Kasumi-1 (cell line): ENCODE measurements around the gene ITGA3.

Source experiments
- DNase-seq, 2 experiments: peaks; one replicate each; lab custom pipeline; 2025; lab: John Stamatoyannopoulos, UW

ITGA3 gene

GRCh38 chr17:50110591-50111349 is 54.9 kb downstream of the ITGA3 start:
- DNase-seq: no peak

DNA sequence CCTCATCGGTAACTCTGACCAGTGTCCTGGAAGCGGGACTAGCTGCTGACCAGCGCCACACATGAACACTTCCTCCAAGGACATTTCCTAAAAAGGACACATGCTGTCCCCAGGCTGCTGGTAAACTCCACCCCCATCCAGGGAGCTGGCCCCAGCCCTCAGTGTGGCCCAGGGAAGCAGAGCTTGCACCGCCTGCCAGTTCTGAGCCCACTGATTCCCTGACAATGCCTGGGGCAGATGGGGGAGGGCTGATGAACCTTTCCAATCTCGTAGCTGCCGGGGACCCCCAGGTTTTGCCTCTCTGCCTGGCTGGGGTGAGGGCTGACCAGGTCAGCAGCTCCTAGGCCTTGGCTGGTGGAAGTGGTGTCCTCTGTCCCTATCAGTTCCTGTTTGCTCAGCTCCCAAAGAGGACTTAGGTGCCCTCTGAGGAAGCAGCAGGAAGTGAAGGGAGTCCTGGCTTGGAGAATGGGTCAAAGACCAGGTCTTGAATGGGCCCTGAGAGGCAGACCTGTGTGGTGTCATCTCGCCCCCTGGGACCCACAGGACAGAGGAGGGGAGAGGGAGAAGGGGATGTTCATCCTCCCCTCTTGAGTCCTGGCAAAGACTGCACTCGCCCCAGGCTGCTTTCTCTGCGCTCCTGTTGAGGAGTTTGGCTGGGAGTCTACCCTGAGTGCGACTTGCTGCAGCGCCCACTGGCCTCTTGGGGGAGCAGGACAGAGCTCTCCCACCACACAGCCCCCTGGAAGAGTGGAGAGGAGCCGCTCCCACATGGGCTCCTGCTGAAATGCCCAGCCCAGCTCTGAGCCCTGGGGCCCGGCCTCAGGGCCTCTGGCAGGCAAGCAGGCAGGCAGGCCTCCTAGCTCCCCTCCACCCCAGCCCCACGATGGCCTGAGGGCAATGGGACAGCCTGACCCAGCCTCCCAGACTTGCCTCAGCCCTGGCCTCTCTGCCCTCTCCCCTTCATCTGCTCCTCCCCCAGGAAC is 56.1 kb downstream of the ITGA3 start:
- no peak for DNase-seq

DNA sequence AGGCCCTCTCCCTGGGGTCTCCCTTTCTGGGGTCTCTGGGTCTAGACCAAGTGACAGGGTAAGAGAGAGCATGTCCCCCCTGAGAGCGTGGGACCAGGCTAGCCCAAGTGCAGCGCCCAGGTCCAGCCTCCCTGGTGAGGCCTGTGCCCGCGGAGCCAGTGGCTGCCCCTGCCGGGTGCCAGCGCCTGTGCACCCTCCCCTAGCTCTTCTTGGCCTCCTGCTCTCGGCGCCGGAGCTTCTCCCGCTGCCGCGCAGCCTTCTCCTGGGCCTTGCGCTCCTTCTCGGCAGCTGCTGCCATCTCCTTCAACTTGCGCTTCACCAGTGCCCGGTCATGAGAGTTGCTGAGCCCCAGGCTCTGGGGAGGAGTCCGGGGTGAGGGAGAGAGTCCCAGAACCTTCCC is 56.8 kb downstream of the ITGA3 start:
- DNase-seq: no peak

GRCh38 chr17:50113624-50114320 is 57.9 kb downstream of the ITGA3 start:
- no peak for DNase-seq

GRCh38 chr17:50114401-50114800 is 58.5 kb downstream of the ITGA3 start:
- no peak for DNase-seq

DNA sequence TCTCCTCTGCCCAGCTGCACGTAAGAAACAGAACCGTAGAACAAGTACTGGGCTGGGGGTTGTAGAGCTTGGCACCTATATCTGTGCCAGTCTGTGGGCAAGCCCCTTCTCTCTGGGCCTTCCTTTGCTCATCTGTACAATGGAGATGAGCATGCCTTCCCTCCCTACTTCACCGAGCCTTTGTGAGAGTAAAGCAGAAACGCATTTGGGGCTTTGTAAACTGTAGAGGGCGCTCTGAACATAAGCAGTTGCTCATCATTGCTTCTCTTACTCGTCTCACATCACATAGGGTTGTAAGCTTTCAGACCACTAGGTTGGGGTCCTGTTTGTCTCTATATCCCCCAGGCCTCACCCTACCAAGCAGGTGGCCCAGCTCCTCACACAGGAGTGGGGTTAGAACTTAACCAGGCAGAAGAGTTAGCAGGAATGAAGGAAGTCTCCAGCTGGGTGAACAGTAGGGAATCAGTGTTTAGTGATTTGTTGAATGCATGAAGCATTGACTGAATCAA is 59.0 kb downstream of the ITGA3 start:
- DNase-seq: peak; percentile 95 to 98

- DNase-seq: no peak
Observed at GRCh38 chr17:50115756-50116155, 59.8 kb downstream of the ITGA3 start.

GRCh38 chr17:50117202-50118051 is 61.5 kb downstream of the ITGA3 start:
- DNase-seq: peak; percentile 57 to 59

- DNase-seq: no peak
Observed at GRCh38 chr17:50118076-50118827, 62.3 kb downstream of the ITGA3 start.

DNA sequence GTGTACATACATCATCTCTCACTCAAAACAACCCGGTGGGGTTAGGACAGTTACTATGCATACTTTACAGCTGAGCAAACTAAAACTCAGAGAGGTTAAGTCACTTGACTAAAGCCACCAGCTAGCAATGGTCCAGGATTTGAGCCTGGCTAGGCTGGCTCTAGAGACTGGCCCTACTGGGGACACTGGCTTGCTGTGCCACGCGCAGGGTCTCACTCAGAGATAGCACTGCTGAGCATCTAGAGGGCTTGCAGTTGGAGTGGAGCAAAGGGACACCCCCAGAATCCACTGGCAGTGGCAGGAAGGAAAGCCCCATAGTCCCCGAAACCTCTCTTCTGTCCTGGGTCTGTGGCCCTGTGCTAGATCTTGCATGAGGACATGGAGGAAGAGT is 62.9 kb downstream of the ITGA3 start:
- no peak for DNase-seq

- no peak for DNase-seq
Observed at GRCh38 chr17:50120475-50121253, 64.8 kb downstream of the ITGA3 start.

- DNase-seq: no peak
Observed at GRCh38 chr17:50122945-50123344, 67.0 kb downstream of the ITGA3 start.

- DNase-seq: no peak
Observed at GRCh38 chr17:50123649-50124349, 67.9 kb downstream of the ITGA3 start.

DNA sequence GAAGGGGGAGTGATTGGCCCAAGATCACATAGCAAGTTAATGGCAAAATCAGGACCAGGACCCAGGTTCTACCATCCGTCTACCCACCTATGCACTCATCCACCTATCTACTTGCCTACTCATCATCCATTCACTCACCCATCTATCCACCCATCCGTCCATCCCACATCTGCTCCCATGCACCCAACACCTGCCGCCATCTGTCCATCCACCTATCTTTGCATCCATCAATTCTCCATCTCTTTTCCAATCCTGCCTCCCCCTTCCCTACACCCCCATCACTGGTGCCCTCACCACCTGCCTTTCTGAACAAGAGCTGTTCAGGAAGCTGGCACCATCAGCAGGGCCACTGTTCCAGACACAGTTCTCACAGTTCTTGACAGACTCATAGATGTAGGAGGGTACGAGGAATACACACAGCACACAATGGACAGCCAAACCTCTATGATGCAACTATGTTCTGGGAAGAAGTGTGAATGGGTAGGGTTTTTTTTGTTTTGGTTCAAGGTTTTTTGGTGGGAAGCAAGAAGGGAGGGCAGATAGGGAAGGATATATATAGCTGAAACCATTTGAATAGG is 69.6 kb downstream of the ITGA3 start:
- no peak for DNase-seq

DNA sequence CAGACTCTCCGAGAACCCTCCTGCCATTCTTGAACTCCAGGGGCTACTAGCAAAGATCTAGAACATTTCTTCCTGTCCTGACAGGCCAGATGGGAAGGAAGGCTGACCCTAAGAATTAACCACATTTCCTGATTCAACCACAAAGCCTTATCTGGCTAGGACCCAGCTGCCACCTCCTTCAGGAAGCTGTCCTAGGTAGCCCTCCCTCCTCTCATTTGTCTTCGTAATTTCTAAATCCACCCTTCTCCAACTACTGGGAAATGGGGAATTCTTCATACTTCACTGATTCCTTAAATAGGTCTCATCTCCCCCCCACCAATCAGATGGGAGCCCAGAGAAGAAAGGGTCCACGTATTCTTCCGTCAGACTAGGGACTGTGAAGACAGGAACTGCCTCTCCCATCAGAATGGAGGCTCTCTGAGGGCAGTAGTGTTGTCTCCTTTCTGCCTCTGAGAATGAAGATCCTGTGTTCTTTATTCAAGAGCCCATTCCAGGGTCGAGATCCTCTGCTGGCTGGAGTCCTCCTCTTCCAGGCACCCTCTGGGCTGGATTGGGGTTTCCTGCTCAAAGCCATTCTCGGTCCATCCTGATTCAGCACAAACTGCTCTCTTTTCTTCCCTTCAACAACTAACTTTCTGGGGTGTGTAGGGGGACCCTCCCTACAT is 71.9 kb downstream of the ITGA3 start:
- peak; percentile 44 to 64 for DNase-seq

DNA sequence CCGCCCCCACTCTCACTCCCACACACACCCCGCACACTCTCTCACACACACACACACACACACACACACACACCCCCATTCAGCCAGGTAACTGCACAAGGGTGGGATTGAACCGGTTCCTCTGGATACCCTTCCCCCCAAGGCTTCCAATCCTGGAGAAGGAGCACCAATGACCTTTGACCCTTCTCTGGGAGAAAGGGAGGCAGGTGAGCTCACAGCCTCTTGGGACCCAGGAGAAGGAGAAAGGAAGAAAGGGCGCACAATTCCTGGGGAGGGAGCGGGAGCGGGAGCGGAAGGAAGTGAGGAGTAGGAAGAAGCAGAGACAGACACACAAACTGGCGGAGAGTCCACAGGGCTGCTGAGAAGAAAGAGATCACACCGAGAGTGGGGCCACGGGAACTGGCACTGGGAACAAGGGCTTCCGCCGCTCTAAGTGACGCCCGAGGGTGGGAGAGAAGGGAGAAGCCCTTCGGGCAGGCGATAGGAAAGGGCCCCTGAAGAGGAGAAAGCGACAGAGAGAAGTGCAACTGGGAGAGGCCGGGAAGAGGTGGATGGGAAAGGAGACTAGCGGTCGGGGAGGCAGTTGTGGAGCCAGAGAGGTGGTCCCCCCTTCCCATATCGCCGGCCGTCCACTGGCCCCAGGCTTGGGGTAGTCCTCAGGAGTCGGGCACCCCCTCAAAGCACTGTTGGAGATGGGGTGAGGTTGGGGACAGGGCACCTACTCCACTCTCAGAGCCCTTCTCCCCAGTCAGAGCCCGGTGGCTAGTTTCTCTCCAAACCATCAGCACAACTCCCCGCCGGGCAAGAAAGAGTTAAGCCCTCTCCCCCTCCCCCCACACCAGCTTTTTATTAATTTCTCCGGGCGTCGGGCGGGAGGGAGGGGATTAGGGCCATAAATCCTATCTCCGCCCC is 72.8 kb downstream of the ITGA3 start:
- DNase-seq: peak in 1 of 2 experiments; percentile 34

DNA sequence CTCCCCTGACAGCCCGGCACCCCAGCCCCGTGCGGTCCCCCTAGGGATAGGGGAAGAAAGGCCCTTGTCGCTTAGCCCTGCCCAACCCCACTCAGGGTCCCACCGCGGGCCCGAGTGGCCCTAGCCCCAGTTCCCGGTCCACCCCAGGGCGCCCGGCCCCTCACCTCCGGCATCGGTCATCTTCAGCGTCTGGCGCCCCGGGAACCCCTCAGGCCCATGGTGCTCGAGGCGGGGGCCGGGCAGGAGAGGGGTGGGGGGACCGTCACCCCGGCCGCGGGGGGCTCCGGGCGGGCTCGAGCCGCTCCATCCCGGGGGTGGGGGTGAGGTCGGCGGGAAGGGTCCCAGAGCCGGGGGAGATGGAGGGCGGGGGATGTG is 73.4 kb downstream of the ITGA3 start:
- no peak for DNase-seq
